OCI-M2 (cell line): ENCODE measurements around the gene RRP12.
"Not testable (repeated sequence)": the region's sequence is repeated elsewhere in the genome, so short reads cannot be mapped to it uniquely, and the experiment has no call there.

Experiments used
- DNase-seq: peaks from one replicate; lab custom pipeline; 2025; ENCODE audit not compliant: unreplicated experiment; lab: John Stamatoyannopoulos, UW

The RRP12 gene

DNA sequence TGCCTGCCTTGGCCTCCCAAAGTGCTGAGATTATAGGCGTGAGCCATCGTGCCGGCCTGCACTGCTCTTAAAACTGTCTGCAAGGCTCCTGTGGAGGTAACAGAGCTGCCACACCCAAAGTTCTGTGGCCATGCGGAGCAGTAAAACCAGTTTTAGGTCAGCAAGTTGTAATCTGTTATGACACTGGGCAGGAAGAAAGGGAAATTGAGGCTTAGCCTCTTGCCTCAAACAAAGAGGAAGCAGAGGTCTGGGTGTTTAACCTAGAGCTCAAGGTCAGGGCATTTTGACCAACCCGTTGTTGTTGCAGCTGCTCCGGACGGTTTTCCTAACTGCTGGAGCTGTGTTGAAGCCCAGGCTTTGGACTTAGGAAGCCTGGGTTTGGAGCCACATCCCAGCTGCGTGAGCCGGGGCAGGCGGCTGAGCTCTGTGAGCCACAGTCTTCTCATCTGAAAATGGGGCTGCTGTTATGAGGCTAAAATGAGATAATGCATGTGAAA lies 7.4 kb upstream of the RRP12 start:
- no peak for DNase-seq

DNA sequence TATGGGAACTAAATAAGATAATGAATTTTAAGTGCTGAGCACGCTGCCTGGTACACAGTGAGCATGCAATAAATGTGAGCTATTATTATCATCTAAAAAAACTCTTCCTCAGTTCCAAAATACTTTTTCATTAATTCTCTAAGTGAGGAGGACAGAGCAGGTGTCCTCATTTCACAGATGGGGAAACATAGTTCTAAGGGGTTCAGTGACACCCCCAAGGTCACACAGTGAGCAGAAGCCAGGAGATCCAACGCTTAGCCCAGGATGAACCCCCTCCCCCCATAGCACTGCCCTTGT lies 6.8 kb upstream of the RRP12 start:
- no peak for DNase-seq

DNA sequence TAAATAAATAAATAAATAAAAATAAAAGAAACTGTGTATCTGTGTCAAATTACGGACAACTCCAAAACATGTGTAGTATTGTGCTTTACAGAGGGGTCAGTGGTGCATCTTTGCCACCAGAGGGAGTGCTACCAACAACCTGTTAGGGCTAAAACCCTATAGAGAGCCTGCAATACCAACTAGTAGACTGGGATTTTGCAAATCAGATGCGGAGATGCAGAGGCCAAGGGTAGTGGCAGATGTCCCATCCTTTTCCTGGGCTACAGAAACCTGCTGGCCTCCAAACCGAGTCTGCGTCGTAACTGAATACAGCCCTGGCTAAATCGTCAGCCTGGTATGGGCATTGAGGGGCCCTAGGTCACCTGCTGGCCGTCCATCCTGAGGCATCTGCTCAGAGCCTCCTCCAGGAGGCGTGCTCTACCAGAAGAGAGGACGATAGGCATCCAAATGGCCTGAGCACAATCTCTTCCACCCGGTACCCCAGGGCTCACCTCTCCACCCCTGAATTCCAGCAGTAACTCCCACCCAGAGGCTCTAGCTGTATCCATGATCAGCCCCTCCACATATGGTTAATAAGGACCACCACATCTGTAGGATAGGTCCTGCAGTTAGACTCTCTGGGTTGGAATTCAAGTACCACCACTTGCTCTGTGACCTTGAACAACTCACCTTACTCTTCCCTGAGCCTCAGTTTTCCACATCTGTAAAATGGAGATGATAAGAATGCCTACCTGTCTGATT lies 6.2 kb upstream of the RRP12 start:
- peak; percentile 80 for DNase-seq

DNA sequence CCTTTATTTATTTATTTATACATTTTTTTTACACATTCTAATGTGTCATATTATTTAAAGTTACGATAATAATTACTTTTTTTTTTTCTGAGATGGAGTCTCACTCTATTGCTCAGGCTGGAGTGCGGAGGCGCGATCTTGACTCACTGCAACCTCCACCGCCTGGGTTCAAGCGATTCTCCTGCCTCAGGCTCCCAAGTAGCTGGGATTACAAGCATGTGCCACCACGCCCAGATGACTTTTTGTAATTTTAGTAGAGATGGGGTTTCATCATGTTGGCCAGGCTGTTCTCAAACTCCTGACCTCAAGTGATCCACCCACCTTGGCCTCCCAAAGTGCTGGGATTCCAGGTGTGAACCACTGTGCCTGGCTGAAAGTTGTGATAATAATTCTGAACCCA lies 5.3 kb upstream of the RRP12 start:
- not testable (repeated sequence) for DNase-seq

DNA sequence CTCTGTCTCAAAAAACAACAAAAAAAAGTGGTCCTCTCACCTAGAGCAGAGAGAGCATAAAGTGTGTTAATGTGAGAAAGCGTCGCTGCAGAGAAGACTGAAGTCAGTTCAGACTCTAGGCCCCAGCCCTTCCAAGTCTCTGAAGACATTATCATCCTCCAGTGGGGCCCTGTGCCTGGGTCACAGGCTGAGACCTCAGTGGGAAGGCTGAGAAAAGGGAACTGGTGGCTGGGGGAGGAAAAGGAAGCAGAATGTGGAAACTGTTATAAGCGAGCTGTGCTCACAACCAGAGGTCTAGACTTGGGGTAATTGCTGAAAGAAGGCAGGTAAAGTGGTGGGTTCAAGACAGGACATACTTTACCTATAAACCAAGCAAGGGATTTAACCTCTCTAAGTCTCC lies 4.9 kb upstream of the RRP12 start:
- no peak for DNase-seq

DNA sequence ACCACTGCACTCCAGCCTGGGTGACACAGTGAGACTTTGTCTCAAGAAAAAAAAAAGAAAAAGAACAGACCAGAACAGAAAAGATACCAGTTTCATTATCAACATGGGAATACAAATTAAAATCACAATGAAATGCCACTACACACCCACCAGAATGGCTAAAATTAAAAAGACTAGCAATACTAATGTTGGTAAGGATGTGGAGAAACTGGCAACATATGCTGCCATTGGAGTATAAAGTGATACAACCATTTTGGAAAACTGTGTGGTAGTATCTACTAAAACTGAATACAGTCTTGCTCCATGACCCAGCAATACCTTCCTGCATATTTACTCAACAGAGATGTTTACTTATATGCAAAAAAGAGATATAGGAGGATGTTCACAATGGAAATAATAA lies 2.9 kb upstream of the RRP12 start:
- no peak for DNase-seq

DNA sequence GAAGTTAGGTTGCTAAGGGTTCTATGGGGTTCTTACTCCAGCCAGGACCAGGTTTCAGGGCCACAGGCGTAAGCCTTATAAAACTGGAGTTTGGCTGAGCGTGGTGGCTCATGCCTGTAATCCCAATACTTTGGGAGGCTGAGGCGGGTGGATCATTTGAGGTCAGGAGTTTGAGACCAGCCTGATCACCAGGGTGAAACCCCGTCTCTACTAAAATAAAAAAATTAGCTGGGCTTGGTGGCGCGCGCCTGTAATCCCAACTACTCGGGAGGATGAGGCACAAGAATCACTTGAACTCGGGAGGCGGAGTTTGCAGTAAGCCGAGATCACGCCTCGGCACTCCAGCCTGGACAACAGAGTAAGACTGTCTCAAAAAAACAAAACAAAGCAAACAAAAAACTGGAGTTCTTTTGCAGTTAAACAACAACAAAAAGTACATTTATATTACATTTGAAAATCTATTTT lies 347 bp upstream of the RRP12 start:
- DNase-seq = no peak

DNA sequence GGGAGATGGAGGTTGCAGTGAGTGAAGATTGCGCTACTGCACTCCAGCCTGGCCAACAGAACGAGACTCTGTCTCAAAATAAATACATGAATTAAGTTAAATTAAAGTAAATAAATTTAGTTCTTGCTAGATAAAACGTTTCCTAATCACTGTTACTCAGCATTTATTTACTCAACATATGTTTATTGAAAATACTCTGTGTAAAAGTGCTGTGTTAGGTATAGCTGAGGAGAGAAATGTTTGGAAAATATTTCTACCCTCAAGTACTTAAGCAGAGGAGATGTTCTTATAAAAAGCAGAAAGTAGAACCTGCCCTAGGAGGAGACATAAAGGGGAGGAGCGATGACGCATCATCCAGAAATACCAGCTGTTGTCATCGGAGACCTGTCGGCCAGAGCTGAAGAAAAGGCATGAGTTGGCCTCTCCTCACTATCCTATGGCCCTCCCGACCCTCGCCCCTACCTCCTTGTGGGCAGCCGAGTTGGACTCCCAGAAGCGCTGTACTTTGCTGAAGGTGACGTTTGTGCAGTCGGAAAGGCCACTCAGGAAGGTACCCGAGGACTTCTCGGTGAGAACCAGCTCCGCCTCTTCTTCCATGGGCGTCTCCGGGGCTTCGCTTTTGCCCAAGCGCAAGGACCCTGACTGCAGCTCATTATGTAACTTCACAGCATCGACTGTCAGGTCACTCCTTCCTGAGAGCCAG lies 1.1 kb downstream of the RRP12 start:
- peak; percentile 57 for DNase-seq

DNA sequence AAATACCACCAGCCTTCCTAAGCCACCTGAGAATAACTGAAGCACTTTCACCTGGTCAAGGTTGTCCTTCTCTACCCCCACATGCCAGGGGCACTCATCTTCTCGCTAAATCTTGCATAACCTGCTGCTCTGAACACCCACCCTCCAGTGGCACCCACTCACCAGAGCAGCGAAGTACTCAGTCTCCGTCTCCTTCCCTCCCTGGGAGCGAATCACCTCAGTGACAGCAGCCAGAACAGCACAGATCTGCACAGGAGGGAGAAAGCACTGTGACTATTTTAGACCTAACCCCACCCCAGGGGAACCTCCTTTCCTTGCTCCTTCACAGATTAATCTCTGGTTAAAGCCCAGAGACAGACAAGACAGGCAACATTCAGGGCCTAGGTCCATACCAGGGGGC lies 5.1 kb downstream of the RRP12 start:
- DNase-seq = no peak

DNA sequence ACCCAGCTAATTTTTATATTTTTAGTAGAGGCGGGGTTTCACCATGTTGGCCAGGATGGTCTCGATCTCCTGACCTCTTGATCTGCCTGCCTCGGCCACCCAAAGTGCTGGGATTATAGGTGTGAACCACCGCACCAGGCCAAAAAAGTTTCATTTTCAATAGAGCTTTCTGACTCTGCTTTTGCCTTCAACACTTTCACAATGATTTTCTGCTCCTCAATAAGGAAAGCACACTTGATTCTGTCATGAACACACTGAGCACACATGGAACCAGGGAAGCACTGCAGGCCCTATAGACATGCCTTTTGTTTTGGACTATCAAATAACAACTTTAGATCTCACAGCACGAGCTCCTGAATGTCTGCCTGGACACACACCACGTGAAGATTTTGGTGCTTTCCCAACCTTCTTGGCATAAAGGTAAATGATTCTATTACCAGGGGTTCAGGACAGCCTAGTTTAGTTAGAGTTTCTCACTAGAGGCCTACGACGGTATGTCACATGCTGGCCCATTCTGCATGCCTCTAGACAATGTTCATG lies 8.0 kb downstream of the RRP12 start:
- no peak for DNase-seq

DNA sequence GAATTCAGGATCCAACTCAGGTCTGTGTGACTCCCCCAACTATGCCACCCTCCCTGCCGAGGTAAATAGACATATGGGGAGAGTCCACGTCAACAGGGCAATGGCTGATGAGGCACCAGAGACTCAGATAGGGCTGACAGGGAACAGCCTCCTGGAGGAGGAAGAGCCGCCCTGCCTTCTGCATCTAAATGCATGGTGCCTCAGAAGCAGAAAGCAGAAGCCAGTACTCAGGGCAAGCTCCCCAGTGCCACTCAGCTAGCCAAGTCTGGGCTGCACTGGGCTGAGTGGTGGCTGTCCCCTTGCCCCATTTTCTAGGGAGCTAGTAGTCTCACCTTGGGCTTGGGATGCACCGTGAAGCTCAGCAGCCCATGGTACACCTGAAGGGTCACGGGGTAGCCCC lies 11.0 kb downstream of the RRP12 start:
- no peak for DNase-seq

DNA sequence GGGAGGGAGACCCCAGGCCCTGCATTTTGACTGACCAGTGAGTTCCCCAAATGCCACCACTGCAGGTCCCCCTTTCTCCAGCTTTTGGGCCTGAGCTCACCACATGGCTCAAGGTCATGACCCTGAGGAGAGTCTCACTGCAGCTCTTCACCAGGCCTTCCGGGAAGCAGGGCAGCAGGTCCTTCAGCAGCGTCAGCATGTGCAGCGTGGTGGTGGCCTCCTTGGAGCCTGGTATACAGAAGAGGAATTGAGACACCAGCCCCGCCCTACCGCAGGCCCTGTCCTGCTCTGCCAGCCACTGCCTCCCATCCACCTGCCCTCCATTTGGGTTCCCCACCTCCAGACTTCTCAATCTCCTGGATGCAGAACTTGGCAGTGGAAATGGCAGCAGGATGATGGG lies 13.0 kb downstream of the RRP12 start:
- DNase-seq = no peak

DNA sequence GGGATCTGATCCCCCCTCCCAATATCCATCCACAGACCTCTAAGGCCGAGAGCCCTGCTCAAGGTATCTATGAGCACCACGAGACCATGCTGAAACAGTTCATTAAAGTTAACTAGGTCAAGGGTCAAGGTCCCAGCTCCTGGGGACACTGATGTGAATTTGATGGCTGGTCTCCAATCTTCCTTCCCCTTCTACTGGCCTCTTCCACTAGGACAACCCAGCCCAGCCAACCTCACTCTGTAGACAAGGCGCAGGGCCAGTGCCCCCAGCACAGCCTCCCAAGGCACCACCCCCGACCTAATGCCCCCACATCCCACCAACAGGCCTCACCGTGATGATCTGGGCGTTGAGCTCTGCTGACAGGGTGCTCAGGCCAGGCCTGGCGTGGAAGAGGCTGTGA lies 15.6 kb downstream of the RRP12 start:
- DNase-seq = no peak

DNA sequence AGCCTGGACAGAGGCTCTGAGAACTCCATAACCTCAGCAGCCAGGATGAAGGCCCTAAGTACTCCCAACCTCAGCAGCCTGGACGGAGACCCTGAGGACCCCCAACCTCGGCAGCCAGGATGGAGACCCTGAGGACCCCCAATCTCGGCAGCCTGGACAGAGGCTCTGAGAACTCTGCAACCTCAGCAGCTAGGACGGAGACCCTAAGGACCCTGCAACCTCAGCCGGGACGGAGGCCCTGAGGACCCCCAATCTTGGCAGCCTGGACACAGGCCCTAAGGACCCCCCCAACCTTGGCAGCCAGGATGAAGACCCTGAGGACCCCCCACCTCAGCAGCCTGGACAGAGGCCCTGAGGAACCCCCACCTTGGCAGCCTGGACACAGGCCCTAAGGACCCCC lies 16.5 kb downstream of the RRP12 start:
- no peak for DNase-seq

DNA sequence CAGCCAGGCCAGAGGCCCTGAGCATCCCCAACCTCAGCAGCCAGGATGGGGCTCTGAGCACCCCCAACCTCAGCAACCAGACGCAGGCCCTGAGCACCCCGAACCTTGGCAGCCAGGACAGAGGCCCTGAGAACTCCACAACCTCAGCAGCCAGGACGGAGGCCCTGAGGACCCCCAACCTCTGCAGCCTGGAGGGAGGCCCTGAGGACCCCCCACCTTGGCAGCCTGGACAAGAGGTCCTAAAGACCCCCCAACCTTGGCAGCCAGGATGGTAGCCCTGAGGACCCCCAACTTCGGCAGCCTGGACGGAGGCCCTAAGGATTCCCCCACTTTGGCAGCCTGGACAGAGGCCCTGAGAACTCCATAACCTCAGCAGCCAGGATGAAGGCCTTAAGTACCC lies 17.0 kb downstream of the RRP12 start:
- DNase-seq = no peak

DNA sequence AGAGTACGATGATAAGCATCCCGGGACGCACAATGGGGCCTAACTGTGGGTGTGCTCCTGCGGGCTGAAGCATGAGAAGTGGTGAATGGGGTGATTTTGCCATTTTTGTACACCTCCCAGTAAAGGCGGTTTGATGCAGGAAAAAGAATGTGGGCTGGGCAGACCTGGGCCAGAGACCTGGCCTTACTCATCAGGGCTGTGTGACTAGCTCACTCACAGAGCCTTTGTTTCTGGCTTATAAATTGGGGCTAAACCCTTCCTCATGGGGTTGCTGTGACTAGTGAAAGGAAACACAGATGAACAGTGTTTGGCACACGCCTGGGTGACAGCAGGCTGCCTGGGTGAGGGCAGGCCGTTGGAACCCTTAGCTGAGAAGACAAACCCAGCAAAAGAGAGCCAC lies 18.0 kb downstream of the RRP12 start:
- no peak for DNase-seq

DNA sequence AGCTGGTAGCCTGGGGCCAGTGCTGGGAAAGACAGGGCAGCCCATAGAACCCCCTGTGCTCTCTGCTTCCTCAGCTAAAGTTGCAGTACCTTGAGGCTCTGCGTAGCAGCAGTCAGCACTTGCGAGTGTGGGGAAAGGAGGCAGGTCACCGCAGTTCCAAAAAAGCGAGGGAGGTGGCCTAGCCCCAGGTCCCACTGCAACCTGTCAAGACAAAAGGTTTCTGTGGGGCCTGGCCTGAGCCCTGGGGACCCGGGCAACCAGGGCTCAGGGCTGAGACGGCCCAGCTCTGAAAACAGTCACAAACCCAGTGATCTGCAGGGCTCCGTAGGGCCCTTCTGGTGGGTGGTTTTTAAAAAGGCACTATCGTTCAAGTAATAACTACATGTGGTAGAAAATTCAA lies 19.5 kb downstream of the RRP12 start:
- no peak for DNase-seq

DNA sequence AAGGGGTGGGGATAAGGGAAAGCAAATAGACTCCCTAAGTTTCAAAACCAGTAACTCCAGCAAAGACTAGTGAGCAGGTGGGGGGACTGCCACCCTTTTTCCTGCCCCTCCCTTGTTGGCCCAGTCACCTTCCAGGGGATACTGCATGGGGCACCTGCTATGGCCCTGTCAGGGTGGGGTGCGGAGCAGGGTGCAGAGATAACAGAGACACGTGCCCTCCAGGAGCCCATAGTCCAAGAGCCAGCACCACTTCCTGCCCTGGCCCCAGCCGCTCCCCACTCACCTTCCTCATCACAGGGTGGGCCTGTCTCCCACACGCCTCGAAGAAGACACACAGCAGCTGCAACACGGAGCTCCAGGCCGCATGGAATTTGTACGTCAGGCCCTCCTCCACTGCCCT lies 20.6 kb downstream of the RRP12 start:
- DNase-seq = no peak

DNA sequence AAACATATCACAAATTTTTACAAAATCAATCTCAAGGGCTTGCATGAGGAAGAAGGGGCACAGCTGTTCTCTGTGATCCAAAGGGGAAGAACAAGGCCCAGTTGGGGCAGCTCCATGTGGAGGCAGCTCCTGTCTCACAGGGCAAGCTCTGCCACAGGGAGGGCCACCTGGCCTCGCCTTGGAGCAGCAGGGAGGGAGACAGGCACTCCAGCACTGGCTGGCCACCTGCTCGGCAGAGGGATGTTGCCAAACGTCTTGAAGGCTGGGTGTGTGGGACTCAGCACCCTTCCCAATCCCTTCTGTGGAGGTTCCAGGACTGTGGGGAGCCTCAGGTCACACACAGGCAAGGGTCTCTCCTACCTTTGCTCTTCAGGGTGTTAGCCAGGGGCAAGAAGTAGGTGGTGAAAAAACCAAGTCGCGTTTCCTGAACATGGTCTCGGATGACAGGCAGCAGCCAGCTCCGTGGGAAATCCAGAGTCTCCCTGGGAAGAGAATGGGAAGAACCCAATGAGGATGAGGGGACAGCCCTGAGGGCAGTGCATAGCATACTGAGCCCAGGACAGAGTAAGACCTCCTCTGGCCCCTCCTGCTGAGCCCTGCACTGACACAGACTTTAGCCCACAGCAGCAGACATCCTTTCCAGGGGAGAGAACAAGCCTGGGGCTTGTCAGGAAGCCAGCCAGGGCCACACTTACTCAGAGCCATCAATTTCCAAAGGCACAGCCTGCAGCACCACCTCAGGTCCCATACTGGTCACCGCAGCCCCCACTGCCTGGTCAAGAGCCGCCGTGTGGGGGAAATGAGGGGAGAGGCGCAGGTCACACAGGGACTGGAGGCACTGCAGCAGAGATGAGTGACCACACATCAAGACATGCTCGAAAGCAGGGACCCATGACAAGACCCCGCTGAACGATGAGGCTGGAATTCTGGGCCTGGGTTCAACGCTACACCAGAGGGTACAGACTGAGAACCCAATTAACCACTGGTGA lies 21.9 kb downstream of the RRP12 start:
- DNase-seq = no peak

DNA sequence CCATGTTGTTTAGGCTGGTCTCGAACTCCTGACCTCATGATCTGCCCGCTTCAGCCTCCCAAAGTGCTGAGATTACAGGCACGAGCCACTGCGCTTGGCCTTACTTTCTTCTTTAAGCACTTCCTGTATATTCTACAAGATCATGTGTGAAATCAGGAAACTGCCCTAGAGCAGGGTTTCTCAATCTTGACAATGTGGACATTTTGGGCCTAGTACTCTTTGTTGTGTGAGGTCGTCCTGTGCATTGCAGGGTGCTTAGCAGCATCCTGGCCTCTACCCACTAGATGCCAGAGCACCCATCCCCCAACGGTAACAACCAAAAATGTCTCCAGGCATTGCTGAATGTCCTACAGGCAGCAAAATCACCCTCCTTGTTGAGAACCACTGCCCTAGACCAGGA lies 24.7 kb downstream of the RRP12 start:
- DNase-seq = no peak

DNA sequence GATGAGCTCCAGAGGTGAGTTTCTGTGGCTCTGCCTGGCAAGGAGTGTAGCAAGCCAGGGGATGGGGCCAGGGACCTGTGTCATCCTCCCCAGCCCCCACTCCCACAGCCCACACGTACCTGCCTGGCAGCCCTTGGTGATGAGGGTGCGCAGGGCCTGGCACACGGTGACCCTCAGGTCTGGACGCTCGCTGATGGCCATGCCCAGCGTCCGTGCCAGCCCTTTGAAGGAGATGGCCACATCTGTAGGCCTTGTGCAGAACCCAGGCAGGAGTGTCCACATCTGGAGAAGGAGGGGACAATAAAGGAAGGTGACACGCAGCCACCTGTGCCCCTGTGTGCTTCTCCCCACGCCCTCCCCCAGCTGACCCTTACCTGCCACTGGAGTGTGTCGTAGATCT lies 27.7 kb downstream of the RRP12 start:
- no peak for DNase-seq
